ENCODE results near the gene DGCR2. TPM values are rescaled to one million over a fixed set of nuclear protein-coding genes. Genes with fewer than 3 reads are reported as not detected.
"Not testable (repeated sequence)": the region's sequence is repeated elsewhere in the genome, so short reads cannot be mapped to it uniquely, and the experiment has no call there.

The DGCR2 gene
- total RNA-seq, 2 experiments from 2014 or later: 38.7 to 39.0 TPM

DNA sequence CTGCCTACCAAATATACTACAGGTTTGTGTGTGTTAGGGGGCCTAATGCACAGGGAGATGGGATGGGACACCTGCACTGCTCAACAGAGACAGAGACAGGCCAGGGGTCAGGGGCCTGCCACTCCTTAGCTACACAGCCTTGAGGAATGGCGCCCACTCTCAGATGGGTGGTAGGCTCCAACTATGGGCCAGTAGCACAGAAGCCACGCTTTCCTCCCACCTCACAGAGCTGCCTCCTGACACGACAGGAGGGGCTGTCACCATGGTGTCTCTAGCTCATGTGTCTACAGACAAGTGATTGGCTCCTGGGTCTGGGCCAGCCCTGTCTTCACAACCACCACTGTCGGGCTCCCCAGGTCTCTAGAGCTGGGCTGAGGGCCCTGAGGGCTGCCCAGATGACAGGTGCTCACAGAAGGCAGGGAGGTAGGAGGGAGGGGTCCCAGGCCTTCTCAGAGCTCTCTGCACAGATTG is 81.8 kb downstream of the DGCR2 start:
- POLR2A ChIA-PET: no interaction called here
- H3K4me1 Mint-ChIP-seq: no peaks in the 10 kb centered on the region

DNA sequence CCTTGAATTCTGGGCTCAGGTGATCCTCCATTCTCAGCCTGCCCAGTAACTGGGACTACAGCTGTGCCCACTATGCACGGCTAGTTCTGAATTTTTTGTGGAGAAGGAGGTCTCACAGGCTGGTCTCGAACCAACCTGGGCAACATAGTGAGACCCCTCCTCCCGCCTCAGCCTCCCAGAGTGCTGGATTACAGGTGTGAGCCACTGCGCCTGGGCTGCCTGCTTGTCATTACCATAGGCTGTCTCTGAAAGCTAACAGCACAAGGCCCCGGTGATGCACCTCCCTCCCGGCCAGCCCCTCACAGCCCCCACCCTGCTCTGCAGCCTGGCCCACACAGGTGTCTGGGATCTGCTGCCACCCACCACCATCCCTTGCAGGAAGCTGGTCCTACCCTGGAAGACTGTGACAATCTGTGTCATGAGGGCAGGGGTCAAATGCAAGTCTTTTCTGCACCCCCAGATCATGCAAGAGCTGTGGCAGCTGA is 82.4 kb downstream of the DGCR2 start:
- Mint-ChIP-seq H3K4me1 (no peaks in the 10 kb centered on the region), H3K27ac (no peak overlapping the region), H3K36me3 (ENCODE audit: low read depth) (peaks cover 6% of the 10 kb centered on the region), H3K4me3 (no peak overlapping the region), H3K9me3 (no peaks in the 10 kb centered on the region), H3K27me3 (no peaks in the 10 kb centered on the region)
- POLR2A ChIA-PET: interaction anchor here (0.7 kb wide), 1 partner anchor 9 kb away, joined by 3 read pairs; no protein-coding TSS in a partner anchor
- no peak for DNase-seq
- CTCF ChIA-PET: no interaction called here

More for the DNA sequence above, 81.8 kb downstream of the DGCR2 start:
- CTCF ChIA-PET: no interaction called here
- Mint-ChIP-seq H3K27ac (no peak overlapping the region), H3K9me3 (no peaks in the 10 kb centered on the region), H3K36me3 (ENCODE audit: low read depth) (peaks cover 10% of the 10 kb centered on the region), H3K4me3 (no peak overlapping the region), H3K27me3 (no peaks in the 10 kb centered on the region)
- DNase-seq: no peak

DNA sequence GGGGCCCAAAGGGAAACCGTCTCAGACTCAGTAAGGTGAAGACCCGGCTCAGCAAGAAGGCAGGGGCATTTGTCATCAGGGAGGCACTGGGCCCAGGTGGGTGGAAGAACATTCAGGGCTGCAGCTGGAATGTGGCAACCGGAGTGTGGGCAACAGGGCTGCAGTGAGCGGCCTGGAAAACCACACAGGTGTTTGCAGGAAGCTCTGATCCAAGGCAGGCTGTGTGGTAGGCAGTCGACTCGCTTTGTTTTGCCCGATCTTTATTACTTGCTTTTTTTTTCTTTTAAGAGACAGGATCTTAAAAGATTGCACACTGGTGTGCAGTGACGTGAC is 82.8 kb downstream of the DGCR2 start:
- Mint-ChIP-seq H3K27me3 (no peaks in the 10 kb centered on the region), H3K4me1 (no peaks in the 10 kb centered on the region), H3K4me3 (no peak overlapping the region), H3K9me3 (no peaks in the 10 kb centered on the region), H3K27ac (no peak overlapping the region), H3K36me3 (ENCODE audit: low read depth) (peaks cover 6% of the 10 kb centered on the region)
- CTCF ChIA-PET: no interaction called here
- POLR2A ChIA-PET: interaction anchor here (0.7 kb wide), 1 partner anchor 9 kb away, joined by 3 read pairs; no protein-coding TSS in a partner anchor
- no peak for DNase-seq

DNA sequence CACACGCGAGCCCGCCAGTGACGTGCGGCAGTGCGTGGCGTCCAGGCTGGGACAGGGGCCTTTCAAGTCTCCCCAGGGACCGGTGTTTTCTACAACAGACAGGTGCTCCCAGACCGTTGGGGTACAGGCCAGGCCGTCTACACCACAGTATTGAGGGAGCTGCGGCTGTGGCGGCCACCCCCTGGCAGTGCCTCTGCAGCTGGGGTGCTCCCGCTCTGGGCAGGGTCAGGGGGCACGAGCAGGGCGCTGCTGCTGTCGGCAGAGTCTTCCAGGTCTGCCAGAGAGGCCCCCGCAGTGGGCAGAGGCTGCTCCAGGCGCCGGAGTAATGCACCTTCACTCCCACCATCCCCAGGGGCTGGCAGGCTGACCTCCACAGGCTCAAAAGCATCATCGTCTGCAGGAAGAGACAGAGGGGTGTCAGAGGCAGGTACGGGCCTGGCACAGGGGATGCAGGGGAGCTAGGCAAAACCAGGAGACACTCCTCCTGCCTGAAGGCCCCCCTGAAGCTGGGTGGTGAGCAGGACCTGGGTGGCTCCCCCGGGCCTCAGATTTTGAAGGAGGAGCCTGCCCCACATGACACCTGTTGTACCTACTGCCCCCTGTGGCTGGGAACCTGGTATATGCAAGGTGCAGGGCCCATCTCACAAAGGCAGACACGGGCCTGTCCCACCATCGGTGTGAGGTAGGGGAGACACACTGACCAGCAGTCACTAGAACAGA is 83.3 kb downstream of the DGCR2 start:
- Mint-ChIP-seq H3K4me3 (no peak overlapping the region), H3K4me1 (no peaks in the 10 kb centered on the region), H3K9me3 (no peaks in the 10 kb centered on the region), H3K27me3 (no peaks in the 10 kb centered on the region), H3K27ac (no peak overlapping the region), H3K36me3 (ENCODE audit: low read depth) (peaks cover 6% of the 10 kb centered on the region)
- ChIA-PET POLR2A (no interaction called here), CTCF (no interaction called here)
- no peak for DNase-seq

DNA sequence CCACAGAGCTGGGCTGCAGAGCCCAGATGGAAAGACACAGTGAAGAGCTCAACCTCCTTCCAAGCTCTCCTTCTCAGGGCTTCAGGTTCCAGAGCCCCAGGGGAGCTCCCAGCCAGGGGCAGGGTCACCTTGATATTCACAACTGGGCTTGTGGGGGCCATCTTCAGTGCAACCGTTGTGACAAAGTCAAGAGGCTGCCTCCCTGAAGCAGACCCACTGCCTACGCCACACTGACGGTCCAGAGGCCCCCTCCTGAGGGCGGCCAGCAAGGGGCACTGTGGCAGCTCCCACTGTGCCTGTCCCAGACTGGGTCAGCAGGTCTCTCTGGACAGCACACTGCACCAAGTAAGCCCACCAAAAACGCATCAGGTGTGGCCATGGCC is 84.1 kb downstream of the DGCR2 start:
- no peak for DNase-seq
- no peaks in the 10 kb centered on the region for H3K4me1 Mint-ChIP-seq
- no peaks in the 10 kb centered on the region for H3K27me3 Mint-ChIP-seq
- ChIA-PET CTCF (no interaction called here), POLR2A (interaction anchor here (0.6 kb wide), 1 partner anchor 425 kb away, joined by 3 read pairs; no protein-coding TSS in a partner anchor)
- no peak overlapping the region for H3K4me3 Mint-ChIP-seq
- H3K36me3 Mint-ChIP-seq (ENCODE audit: low read depth): peaks cover 6% of the 10 kb centered on the region
- no peaks in the 10 kb centered on the region for H3K9me3 Mint-ChIP-seq
- no peak overlapping the region for H3K27ac Mint-ChIP-seq

DNA sequence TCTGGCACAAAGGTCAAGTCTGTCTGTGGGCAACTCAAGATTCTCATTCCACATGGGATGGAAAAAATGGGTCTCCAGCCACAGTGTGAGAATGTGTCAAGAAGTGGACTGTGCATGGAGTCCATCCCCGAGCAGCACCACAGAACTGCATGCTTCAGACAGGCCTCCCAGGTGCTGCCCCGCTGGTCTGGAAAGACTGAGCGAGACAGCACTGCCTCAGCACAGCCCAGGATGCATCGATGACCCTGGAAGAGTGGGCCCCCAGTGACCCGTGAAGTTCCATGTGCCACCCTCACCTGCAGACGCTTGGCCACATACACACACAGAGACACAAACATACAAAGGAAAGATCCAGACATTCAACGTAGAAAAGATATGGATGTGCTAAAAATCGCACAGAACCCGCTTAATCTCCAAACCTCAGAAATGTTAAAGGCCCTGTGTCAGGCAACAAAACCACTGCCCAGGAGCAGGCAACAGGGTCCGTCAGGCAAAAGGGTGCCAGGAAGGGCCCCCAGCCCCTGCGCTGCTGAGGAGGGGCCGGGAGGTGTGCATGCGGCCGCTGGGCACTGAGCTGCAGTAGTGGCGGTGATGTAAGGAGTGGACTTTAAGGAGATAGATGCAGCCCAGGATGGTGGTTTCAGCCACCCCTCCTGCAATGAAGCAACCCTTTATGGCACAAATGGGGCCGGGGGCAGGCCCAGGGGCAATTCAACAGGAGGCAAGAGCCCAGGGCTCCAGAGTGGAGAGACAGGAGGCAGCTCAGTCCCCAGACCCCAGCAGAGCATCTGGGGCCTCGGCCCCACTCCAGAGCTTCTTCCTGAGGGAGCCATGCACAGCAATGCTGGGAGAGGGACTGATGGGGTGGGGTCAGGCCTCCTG is 84.7 kb downstream of the DGCR2 start:
- no peak for DNase-seq
- POLR2A ChIA-PET: interaction anchor here (0.6 kb wide), 1 partner anchor 425 kb away, joined by 3 read pairs; no protein-coding TSS in a partner anchor
- Mint-ChIP-seq H3K36me3 (ENCODE audit: low read depth) (peaks cover 6% of the 10 kb centered on the region), H3K4me1 (no peaks in the 10 kb centered on the region), H3K27me3 (no peaks in the 10 kb centered on the region), H3K9me3 (no peaks in the 10 kb centered on the region), H3K4me3 (no peak overlapping the region), H3K27ac (no peak overlapping the region)
- CTCF ChIA-PET: no interaction called here

- DNase-seq: no peak
- Mint-ChIP-seq H3K9me3 (no peaks in the 10 kb centered on the region), H3K4me3 (no peak overlapping the region), H3K36me3 (ENCODE audit: low read depth) (peaks cover 3% of the 10 kb centered on the region), H3K4me1 (no peaks in the 10 kb centered on the region), H3K27ac (no peak overlapping the region), H3K27me3 (no peaks in the 10 kb centered on the region)
- ChIA-PET POLR2A (no interaction called here), CTCF (no interaction called here)
These were observed 85.5 kb downstream of the DGCR2 start for GRCh38 chr22:19036523-19037273.

DNA sequence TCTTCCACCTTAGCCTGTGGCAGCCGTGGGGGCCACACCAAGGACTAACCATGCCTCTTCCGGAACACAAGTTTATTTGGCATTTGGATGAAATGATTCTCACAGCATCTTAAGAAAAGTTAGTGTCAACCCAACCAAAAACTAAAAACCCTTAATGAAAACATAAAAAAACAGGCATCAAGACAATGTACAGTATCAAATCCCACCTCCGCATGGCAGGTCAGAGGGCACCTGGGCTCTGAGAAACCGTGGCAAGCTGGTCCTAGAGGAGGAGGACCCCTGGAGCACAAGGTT is 86.0 kb downstream of the DGCR2 start:
- no peaks in the 10 kb centered on the region for H3K4me1 Mint-ChIP-seq
- H3K9me3 Mint-ChIP-seq: no peaks in the 10 kb centered on the region
- H3K4me3 Mint-ChIP-seq: no peak overlapping the region
- no peak overlapping the region for H3K27ac Mint-ChIP-seq
- ChIA-PET CTCF (no interaction called here), POLR2A (no interaction called here)
- peaks cover 3% of the 10 kb centered on the region for H3K27me3 Mint-ChIP-seq
- H3K36me3 Mint-ChIP-seq (ENCODE audit: low read depth): peaks cover 2% of the 10 kb centered on the region
- DNase-seq: no peak

GRCh38 chr22:19035474-19036228 is 86.6 kb downstream of the DGCR2 start:
- no peaks in the 10 kb centered on the region for H3K9me3 Mint-ChIP-seq
- H3K27ac Mint-ChIP-seq: no peak overlapping the region
- ChIA-PET CTCF (interaction anchor here (0.7 kb wide), 1 partner anchor 14 kb away, joined by 3 read pairs; no protein-coding TSS in a partner anchor), POLR2A (no interaction called here)
- no peaks in the 10 kb centered on the region for H3K4me1 Mint-ChIP-seq
- peaks cover 6% of the 10 kb centered on the region for H3K27me3 Mint-ChIP-seq
- no peak overlapping the region for H3K4me3 Mint-ChIP-seq
- DNase-seq: no peak
- H3K36me3 Mint-ChIP-seq (ENCODE audit: low read depth): no peaks in the 10 kb centered on the region

GRCh38 chr22:19035126-19035473 is 87.1 kb downstream of the DGCR2 start:
- CTCF ChIA-PET: interaction anchor here (0.7 kb wide), 1 partner anchor 13 kb away, joined by 3 read pairs; no protein-coding TSS in a partner anchor
- H3K4me1 Mint-ChIP-seq; POLR2A ChIA-PET; H3K27ac Mint-ChIP-seq; H3K9me3 Mint-ChIP-seq; DNase-seq; H3K4me3 Mint-ChIP-seq; H3K36me3 Mint-ChIP-seq (ENCODE audit: low read depth): not testable (repeated sequence)
- peaks cover 11% of the 10 kb centered on the region for H3K27me3 Mint-ChIP-seq

GRCh38 chr22:19034724-19035120 is 87.5 kb downstream of the DGCR2 start:
- POLR2A ChIA-PET; CTCF ChIA-PET; H3K27ac Mint-ChIP-seq; H3K36me3 Mint-ChIP-seq (ENCODE audit: low read depth); H3K4me1 Mint-ChIP-seq; DNase-seq; H3K4me3 Mint-ChIP-seq; H3K9me3 Mint-ChIP-seq: not testable (repeated sequence)
- peaks cover 12% of the 10 kb centered on the region for H3K27me3 Mint-ChIP-seq

DNA sequence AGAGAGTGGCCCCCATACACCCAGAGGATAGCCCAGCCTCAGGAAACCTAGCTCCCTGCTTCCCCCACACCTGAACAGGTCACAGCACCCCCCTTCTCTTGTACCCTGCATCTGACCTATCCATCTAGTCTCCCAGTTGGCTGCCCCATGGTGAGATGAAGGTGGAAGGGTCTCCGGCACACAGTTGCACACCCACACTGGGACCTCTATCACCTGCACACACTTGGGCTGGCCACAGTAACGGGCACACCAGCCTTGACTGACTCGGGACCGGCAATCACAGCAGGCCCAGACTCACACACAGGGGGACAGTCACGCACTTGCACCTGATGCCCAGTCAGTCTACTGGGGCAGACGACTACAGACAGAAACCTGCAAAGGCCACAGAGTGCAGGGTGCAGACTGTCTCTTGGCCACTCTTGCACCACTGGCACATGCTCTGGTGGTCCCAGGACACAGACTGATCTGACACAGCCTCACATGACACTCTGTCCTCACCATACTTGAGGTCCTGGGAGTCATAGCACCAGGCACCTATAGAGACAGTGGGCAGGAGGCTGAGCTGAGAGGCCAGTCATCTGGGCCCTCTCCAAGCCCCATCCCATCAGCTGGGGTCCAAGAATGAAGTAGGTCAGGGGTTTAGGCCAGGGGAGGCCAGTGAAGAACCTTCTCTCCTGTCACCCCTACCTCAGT is 88.0 kb downstream of the DGCR2 start:
- H3K36me3 Mint-ChIP-seq (ENCODE audit: low read depth); CTCF ChIA-PET; H3K4me1 Mint-ChIP-seq; H3K4me3 Mint-ChIP-seq; DNase-seq; H3K9me3 Mint-ChIP-seq; POLR2A ChIA-PET; H3K27ac Mint-ChIP-seq: not testable (repeated sequence)
- H3K27me3 Mint-ChIP-seq: peaks cover 12% of the 10 kb centered on the region
